GM19467 (cell line): Measurements from ENCODE around the gene WDR93.

Experiments used
- ATAC-seq: cut with Tn5 transposase; IDR thresholded peaks from one replicate; pipeline ENCODE4 v1.9.1; 2021; ENCODE audit warnings: mild to moderate bottlenecking, moderate library complexity; ENCODE audit not compliant: unreplicated experiment

The WDR93 gene

GRCh38 chr15:89747708-89748682 lies 57.4 kb downstream of the WDR93 start:
- no peak for ATAC-seq

GRCh38 chr15:89749054-89749453 lies 58.4 kb downstream of the WDR93 start:
- no peak for ATAC-seq

GRCh38 chr15:89749526-89749925 lies 58.9 kb downstream of the WDR93 start:
- ATAC-seq: no peak

GRCh38 chr15:89749951-89750559 lies 59.4 kb downstream of the WDR93 start:
- ATAC-seq: peak; percentile 18

GRCh38 chr15:89750560-89751542 lies 60.2 kb downstream of the WDR93 start, which contains the start of gene MESP1:
Gene MESP1, minus strand, starts transcription at chr15:89751249. Its CDS starts 18 bp downstream, at chr15:89751231.
- peak; percentile 86 for ATAC-seq

GRCh38 chr15:89751748-89752147 lies 61.1 kb downstream of the WDR93 start:
- no peak for ATAC-seq

GRCh38 chr15:89753855-89754254 lies 63.2 kb downstream of the WDR93 start:
- no peak for ATAC-seq

- no peak for ATAC-seq
Observed at GRCh38 chr15:89754361-89755154, 63.9 kb downstream of the WDR93 start.

GRCh38 chr15:89755701-89756100 lies 65.1 kb downstream of the WDR93 start:
- no peak for ATAC-seq

GRCh38 chr15:89756897-89757296 lies 66.3 kb downstream of the WDR93 start:
- ATAC-seq: no peak

- no peak for ATAC-seq
Observed at GRCh38 chr15:89758283-89758682, 67.7 kb downstream of the WDR93 start.

- no peak for ATAC-seq
Observed at GRCh38 chr15:89758981-89759380, 68.4 kb downstream of the WDR93 start.

GRCh38 chr15:89759835-89760234 lies 69.2 kb downstream of the WDR93 start:
- ATAC-seq: no peak

GRCh38 chr15:89760303-89761008 lies 69.8 kb downstream of the WDR93 start:
- no peak for ATAC-seq

GRCh38 chr15:89761009-89761831 lies 70.6 kb downstream of the WDR93 start:
- peak; percentile 47 for ATAC-seq

- no peak for ATAC-seq
Observed at GRCh38 chr15:89761929-89762328, 71.3 kb downstream of the WDR93 start.

- no peak for ATAC-seq
Observed at GRCh38 chr15:89765694-89766093, 75.1 kb downstream of the WDR93 start.
